Suprapubic skin (tissue), 4 donors: ENCODE measurements around the gene FGF10. TPM values are rescaled to one million over a fixed set of nuclear protein-coding genes. Genes with fewer than 3 reads are reported as not detected.

Experiments used
- DNase-seq, 2 donors: peaks; one replicate each; pipeline ENCODE4 v3.0.0-alpha.2; 2019; ENCODE audit warnings: low spot score in 2 of 2
- H3K27ac ChIP-seq: fragments of 200-600 bp; sonication (generic); one replicate; pipeline ENCODE4 v1.5.1; 2019
- H3K27me3 ChIP-seq: fragments of 200-600 bp; sonication (generic); one replicate; pipeline ENCODE4 v1.5.1; 2019
- H3K36me3 ChIP-seq: fragments of 200-600 bp; sonication (generic); one replicate; pipeline ENCODE4 v1.5.1; 2019
- H3K4me1 ChIP-seq: fragments of 200-600 bp; sonication (generic); one replicate; pipeline ENCODE4 v1.5.1; 2019
- H3K4me3 ChIP-seq: fragments of 200-600 bp; sonication (generic); one replicate; pipeline ENCODE4 v1.5.1; 2019; ENCODE audit warnings: mild to moderate bottlenecking
- H3K9me3 ChIP-seq: fragments of 200-600 bp; sonication (generic); one replicate; pipeline ENCODE4 v1.5.1; 2019
- CTCF ChIP-seq, 2 donors: fragments of 200-600 bp in 1 of 2; fragments of 450-650 bp in 1 of 2; sonication (generic) in 1 of 2; IDR thresholded peaks; one replicate each; pipeline ENCODE4 v1.5.1; 2016 to 2019; ENCODE audit warnings: antibody characterized with exemption in 2 of 2, mild to moderate bottlenecking in 1 of 2, moderate library complexity in 1 of 2
- EP300 ChIP-seq: sonication (generic); formaldehyde crosslinking; IDR thresholded peaks from one replicate; pipeline ENCODE4 v1.6.1; 2017; ENCODE audit warnings: antibody characterized with exemption
- POLR2A ChIP-seq, 2 donors: fragments of 450-650 bp; IDR thresholded peaks; one replicate each; pipeline ENCODE4 v1.6.1; 2017; ENCODE audit warnings: antibody characterized with exemption in 2 of 2, mild to moderate bottlenecking in 2 of 2, moderate library complexity in 2 of 2
- POLR2AphosphoS5 ChIP-seq, 3 donors: sonication (generic); formaldehyde crosslinking; IDR thresholded peaks; one replicate each; pipeline ENCODE4 v1.6.1; 2017; ENCODE audit warnings: antibody characterized with exemption in 3 of 3
- WGBS: methylation state at CpG from one replicate; pipeline ENCODE4 v1.1.5; 2018; 5-methylcytosine and 5-hydroxymethylcytosine counted together
- total RNA-seq, 4 donors: library from RNA; depleted of rRNA; stranded (reverse); fragments of >200 nt; gene quantifications; one replicate each; pipeline ENCODE4 v1.1.0, GENCODE V29; 2016

The FGF10 gene
- total RNA-seq, 4 donors from 2014 or later = 0.42 to 3.9 (median 2.1) TPM

GRCh38 chr5:44358421-44358820 is 30.8 kb downstream of the FGF10 start:
- Histone ChIP-seq H3K9me3 (no peaks in the 10 kb centered on the region), H3K27me3 (no peaks in the 10 kb centered on the region), H3K4me3 (no peak overlapping the region), H3K27ac (no peak overlapping the region), H3K4me1 (no peaks in the 10 kb centered on the region), H3K36me3 (no peaks in the 10 kb centered on the region)
- TF ChIP-seq CTCF (IDR thresholded peaks at IDR 0.05) = no peak
- TF ChIP-seq POLR2A (IDR thresholded peaks at IDR 0.05) = no peak
- no peak for TF ChIP-seq EP300
- no peak for DNase-seq
- 85% methylated on average over 2 of the region's 2 CpGs for WGBS

GRCh38 chr5:44356231-44356630 is 33.0 kb downstream of the FGF10 start:
- H3K4me1 ChIP-seq = no peaks in the 10 kb centered on the region
- H3K27me3 ChIP-seq = no peaks in the 10 kb centered on the region
- no peaks in the 10 kb centered on the region for H3K36me3 ChIP-seq
- H3K4me3 ChIP-seq = no peak overlapping the region
- DNase-seq = no peak
- H3K27ac ChIP-seq = no peak overlapping the region
- no peak for TF ChIP-seq POLR2A (IDR thresholded peaks at IDR 0.05)
- no peak for TF ChIP-seq POLR2AphosphoS5 (IDR thresholded peaks at IDR 0.05)
- TF ChIP-seq CTCF (IDR thresholded peaks at IDR 0.05) = no peak
- no peak for TF ChIP-seq EP300
- WGBS = 86% methylated on average over 1 of the region's 1 CpG
- H3K9me3 ChIP-seq = no peaks in the 10 kb centered on the region

- TF ChIP-seq CTCF (IDR thresholded peaks at IDR 0.05) = no peak
- Histone ChIP-seq H3K4me1 (no peaks in the 10 kb centered on the region), H3K27ac (no peak overlapping the region), H3K27me3 (no peaks in the 10 kb centered on the region), H3K9me3 (no peaks in the 10 kb centered on the region), H3K36me3 (no peaks in the 10 kb centered on the region), H3K4me3 (no peak overlapping the region)
- 68% methylated on average over 2 of the region's 2 CpGs for WGBS
- no peak for DNase-seq
Observed at GRCh38 chr5:44345871-44346270, 43.3 kb downstream of the FGF10 start.

- no peaks in the 10 kb centered on the region for H3K27me3 ChIP-seq
- no peak overlapping the region for H3K27ac ChIP-seq
- DNase-seq = no peak
- H3K36me3 ChIP-seq = no peaks in the 10 kb centered on the region
- no peaks in the 10 kb centered on the region for H3K4me1 ChIP-seq
- no peak for TF ChIP-seq CTCF (IDR thresholded peaks at IDR 0.05)
- no peak for TF ChIP-seq POLR2A (IDR thresholded peaks at IDR 0.05)
- no peak for TF ChIP-seq POLR2AphosphoS5 (IDR thresholded peaks at IDR 0.05)
- TF ChIP-seq EP300 = no peak
- 72% methylated on average over 2 of the region's 2 CpGs for WGBS
- no peaks in the 10 kb centered on the region for H3K9me3 ChIP-seq
- H3K4me3 ChIP-seq = no peak overlapping the region
Observed at GRCh38 chr5:44336708-44337107, 52.5 kb downstream of the FGF10 start.

- Histone ChIP-seq H3K4me3 (no peak overlapping the region), H3K27ac (no peak overlapping the region), H3K9me3 (no peaks in the 10 kb centered on the region), H3K36me3 (no peaks in the 10 kb centered on the region), H3K27me3 (no peaks in the 10 kb centered on the region), H3K4me1 (no peaks in the 10 kb centered on the region)
- no peak for TF ChIP-seq EP300
- no peak for TF ChIP-seq CTCF (IDR thresholded peaks at IDR 0.05)
- TF ChIP-seq POLR2A (IDR thresholded peaks at IDR 0.05) = no peak
- no peak for TF ChIP-seq POLR2AphosphoS5 (IDR thresholded peaks at IDR 0.05)
- no peak for DNase-seq
- 76% methylated on average over 1 of the region's 1 CpG for WGBS
Observed at GRCh38 chr5:44334622-44335021, 54.6 kb downstream of the FGF10 start.
